SH-SY5Y (cell line): Measurements from ENCODE around the gene COL8A1.

Source experiments
- GATA2 ChIP-seq: IDR thresholded peaks from 2 replicates; pipeline ENCODE4 v1.6.1; 2011; ENCODE audit warnings: mild to moderate bottlenecking, low read depth, low read length
- GATA3 ChIP-seq: IDR thresholded peaks from 2 replicates; pipeline ENCODE4 v1.6.1; 2011; ENCODE audit warnings: low read depth, mild to moderate bottlenecking, low read length, moderate library complexity

Gene COL8A1

DNA sequence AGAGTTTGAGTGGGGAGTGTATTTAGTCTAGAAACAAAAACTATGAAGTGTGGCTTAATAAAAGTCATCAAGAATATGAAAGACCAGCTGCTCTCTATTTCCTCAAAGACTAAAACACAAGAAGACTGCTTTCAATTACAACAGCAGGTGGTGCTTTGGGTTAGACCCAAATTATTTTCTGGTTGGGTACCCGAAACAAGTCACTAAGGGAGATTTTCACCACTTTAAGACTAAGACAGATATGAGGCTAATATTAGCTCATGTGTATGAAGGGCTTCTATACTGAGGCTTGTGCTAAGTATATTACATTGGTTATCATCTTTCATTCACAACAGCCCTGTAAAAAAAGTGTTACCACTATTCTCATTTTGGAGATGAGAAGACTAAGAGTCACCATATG lies 43.1 kb downstream of the COL8A1 start:
- TF ChIP-seq GATA2 (no peak), GATA3 (no peak)

DNA sequence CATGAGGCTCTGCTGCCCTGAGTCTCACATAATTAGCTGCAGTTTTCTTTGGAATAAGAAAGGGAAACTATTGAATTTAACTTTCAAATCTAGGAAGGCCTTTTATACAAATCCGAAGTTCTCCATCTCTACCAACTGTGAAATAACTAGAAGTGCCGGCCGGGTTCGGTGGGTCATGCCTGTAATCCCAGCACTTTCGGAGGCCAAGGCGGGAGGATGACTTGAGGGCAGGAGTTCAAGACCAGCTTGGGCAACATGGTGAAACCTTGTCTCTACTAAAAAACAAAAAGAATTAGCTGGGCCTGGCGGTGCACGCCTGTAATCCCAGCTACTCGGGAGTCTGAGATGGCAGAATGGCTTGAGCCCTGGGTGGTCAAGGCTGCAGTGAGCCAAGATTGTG lies 43.6 kb downstream of the COL8A1 start:
- TF ChIP-seq GATA2 = no peak
- TF ChIP-seq GATA3 = no peak

DNA sequence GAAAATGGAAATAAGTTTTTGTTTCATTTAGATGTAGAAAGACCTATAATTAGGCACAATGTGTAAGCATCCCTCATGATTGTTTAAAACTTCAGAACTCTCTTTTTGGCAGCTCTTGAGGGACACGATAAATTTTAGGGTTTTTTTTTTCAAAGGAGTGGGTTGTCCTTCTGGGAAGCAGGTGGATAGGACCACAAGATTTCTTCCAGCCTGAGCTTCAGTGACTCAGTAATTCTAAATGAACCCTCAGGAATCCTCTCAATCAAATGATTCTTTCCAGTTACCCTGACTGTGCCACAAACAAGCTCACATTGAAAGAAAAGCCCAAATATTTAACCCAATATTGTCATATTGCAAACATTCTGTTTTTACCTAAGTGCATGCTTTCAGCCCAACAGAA lies 45.1 kb downstream of the COL8A1 start:
- no peak for TF ChIP-seq GATA3
- no peak for TF ChIP-seq GATA2

DNA sequence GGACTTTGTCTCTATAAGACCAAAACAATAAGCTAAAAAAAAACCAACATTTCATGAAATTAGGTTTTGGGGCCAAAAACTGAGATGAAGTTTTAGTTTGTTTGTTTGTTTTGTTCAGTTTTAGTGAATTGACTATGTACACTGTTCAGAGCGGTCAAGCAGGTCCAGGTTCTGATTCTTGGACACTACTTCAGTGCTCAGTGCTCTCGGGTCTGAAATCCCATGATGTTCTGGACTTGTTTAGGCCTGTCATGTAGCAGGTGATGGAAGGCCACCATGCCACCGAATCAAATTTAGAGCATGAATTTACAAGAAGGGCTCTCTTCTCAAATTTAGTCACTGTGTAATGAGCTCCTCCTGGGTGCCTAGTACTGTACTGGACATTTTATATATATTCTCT lies 45.5 kb downstream of the COL8A1 start:
- TF ChIP-seq GATA2 (no peak), GATA3 (no peak)

DNA sequence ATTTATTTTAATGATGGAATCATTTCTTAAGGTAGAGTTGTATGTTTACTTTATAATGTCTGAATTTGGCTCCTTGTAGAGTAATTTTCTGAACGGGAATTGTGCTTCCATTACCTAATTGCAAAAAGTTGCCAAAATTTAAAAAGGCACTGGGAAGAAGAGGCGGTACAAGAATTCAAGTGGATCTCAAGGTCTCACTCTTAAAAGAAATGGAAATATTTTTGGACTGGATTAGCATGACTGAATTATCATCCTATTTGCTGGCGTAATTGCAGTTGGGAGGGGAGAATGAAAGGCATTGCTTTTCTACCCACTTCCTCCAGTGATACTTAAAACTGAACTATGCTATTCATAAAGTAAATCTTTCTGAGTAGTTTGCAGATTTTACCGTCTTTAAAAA lies 46.2 kb downstream of the COL8A1 start:
- TF ChIP-seq GATA2 = no peak
- TF ChIP-seq GATA3 = no peak

DNA sequence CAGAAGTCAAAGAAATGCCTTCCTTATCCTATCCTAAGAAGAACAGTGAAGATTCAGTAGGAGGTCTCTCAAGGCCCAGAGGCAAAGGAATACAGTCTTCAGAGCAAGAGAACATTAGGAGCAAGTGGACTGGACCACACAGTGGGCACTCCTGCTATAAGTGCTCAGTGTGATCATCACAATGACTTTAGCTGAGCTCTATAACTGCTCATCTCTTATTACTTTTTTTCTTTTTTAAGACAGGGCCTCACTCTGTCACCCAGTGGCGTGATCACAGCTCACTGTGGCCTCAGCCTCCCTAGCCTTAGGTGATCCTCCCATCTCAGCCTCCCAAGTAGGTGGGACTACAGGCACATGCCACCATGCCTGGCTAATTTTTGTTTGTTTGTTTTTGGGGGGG lies 48.1 kb downstream of the COL8A1 start:
- TF ChIP-seq GATA3 = no peak
- no peak for TF ChIP-seq GATA2

- no peak for TF ChIP-seq GATA3
- no peak for TF ChIP-seq GATA2
Measured at GRCh38 chr3:99686955-99687612, 48.7 kb downstream of the COL8A1 start.

DNA sequence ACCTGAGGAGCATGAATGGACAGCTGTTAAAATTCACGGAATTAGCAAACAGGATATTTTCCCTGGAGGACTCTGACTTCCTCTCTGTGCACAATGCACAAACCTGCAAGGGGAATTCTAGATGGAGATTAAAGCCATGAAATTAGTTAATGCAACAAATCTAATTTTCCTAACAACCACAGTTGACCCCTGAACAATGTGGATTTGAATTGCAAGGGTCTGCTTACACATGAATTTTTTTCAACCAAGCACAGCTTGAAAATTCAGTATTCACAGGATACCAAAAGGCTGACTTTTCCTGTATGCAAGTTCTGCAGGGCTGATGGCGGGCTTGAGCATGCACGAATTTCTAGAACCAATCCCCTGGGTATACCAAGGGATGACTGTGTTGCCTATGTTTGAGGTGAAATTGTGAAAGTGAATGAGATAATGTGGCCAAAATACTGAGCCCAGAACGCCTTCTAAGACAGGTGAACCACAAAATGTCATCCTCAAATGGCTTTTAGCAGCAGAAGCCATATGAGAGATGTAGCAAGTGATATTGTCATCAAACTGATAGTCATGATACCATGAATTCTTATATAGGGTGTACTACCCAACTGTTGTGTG lies 52.5 kb downstream of the COL8A1 start:
- TF ChIP-seq GATA2 (no peak), GATA3 (no peak)

DNA sequence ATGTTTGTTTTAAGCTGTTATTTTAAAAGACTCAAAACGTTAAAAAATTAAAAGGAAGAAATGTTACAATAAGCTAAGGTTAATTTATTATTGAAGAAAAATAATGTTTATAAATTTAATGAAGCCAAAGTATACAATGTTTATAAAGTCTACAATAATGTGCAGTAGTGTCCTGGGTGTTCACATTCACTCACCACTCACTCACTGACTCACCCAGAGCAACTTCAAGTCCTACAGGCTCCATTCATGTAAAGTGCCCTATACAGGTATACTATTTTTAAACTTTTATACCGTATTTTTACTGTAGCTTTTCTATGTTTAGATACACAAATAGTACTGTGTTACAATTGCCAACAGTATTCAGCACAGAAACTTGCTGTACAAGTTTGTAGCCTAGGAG lies 55.2 kb downstream of the COL8A1 start:
- TF ChIP-seq GATA3 (no peak), GATA2 (no peak)

DNA sequence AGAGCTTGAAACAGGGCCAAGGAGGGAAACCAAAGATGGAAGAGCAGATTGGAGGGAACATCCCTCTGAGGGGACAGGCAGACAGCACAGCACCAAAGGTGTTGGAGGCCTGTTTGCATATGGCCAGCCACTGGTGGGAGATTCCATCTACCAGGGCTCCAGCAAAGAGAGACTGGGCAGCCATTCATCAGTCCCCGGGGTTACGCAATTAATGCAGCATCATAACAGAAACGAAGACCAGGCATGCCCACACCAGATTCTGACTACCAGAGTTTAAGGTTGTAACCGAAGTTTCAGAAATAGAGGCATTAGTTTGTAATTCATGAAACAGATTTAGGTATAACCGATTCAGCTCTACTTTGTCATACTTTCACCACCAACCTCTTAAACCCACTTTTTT lies 58.1 kb downstream of the COL8A1 start:
- TF ChIP-seq GATA3 (no peak), GATA2 (no peak)

- TF ChIP-seq GATA3 (no peak), GATA2 (no peak)
Measured at GRCh38 chr3:99697250-99697649, 58.9 kb downstream of the COL8A1 start.

- no peak for TF ChIP-seq GATA3
- no peak for TF ChIP-seq GATA2
Measured at GRCh38 chr3:99698932-99699331, 60.5 kb downstream of the COL8A1 start.

GRCh38 chr3:99699841-99700240 lies 61.4 kb downstream of the COL8A1 start:
- TF ChIP-seq GATA2 (no peak), GATA3 (no peak)

- no peak for TF ChIP-seq GATA2
- TF ChIP-seq GATA3 = no peak
Measured at GRCh38 chr3:99700631-99701268, 62.4 kb downstream of the COL8A1 start.
